DMS114 treated with DMSO at 0.1 percent for 48 hours (cell line): ENCODE results near the gene ANKRD31.
"Not testable (repeated sequence)": the region's sequence is repeated elsewhere in the genome, so short reads cannot be mapped to it uniquely, and the experiment has no call there.

Experiments used
- DNase-seq: peaks from one replicate; lab custom pipeline; 2025; ENCODE audit not compliant: unreplicated experiment; lab: John Stamatoyannopoulos, UW

Gene ANKRD31, protein sequence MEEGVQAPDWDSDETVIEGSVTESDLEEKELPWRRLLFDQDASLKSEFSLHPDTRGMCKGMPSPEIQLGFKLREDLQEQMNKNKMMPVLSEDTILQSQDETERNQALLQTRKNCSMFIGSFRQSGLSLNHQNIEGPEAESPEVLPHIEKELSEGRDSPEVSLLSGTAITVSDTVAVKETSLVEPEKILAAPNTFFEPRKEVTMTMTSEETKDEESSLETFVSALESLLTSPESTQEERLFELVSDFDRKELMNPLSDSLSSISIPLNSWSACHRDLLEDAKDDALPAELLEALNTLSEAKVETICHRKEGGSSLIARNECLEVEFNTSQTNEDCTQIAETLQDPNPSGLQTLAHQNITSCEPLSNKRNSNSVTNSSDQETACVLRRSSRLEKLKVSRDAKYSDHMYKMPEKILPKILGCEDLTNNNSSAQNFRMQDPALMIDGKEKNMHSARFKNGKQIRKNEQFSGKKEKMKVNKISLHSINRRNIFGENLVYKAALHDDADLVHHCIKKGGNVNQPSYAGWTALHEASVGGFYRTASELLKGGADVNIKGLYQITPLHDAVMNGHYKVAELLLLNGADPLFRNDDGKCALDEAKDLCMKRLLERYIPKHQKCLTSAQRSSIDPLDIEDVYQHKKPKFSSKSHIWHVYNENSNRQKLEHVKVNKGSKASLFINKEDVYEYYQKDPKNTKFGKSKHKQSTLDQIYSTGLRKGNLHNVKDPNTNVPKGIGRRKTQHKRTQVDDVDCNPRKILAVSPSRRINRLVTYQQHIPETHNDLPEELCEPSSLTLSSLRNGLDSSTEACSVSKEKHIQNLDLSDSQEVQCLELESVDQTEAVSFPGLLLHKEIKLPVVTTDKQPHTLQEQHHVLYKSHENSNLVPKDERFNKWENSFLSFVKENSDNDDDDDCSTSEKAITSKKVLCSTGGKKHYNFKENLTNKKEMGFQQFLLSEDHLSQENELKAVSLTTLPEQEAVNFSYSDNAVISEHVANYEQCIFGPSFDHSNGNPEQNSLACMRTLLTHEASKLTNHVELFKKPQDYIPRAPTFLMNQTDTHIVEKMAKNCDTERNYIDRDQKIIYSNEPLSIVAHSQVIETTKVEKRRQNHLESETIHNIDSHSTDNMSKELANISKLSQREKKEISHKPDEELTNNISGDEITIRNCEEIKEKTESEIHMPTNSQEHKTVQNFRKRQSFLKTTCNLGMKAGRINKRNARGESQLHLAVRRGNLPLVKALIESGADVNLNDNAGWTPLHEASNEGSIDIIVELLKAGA (N-terminal part only)

DNA sequence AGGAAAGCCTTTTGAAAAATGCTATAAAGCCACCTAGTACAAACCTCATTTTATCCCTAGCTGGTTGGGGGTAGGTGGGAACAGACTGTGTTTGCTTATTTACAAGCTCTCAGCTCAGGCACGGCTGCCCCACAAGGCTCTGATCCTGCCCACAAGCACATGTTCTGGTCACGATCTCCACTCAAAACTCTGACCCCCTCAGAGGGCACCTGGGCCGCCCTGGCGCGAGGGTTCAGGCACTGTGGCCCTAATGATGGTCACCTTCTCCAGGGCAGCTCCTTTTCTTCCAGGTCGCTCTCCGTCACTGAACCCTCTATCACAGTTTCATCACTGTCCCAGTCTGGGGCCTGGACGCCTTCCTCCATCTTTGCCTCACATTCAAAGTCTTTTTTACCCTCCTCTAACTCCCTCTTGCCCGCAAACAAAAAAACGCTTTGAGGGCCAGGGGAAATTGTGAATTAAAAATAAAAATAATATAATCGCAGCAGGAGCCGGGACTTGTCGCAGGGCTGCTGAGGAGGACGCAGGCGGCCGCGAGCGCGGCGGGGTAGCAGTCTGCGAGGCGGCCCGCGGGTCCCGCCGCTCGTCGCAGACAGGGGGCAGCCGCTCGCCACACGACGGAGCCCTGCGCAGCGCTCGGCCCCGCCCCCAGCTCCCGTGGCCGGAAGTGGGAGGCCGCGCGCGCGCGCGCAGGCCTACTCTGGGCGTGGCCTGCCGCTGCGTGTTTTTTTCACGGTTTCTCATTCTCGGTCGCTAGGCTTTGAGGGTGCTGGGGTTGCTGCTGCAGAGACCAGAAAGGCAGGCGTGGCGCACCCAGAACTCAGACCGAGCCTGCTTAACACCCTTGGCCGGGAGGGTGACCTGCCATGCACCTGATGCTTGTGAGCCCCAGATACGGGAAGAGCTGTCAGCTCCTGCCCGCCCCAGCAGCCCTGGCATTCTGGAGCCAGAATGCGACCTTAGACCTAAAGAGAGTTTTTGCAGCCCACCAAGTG, at the start of gene ANKRD31:
TSS of gene ANKRD31 (minus strand) at position 557 of the 995 bp plus-strand sequence. CDS start at position 365, 192 bp downstream.
- peak; percentile 53 for DNase-seq

DNA sequence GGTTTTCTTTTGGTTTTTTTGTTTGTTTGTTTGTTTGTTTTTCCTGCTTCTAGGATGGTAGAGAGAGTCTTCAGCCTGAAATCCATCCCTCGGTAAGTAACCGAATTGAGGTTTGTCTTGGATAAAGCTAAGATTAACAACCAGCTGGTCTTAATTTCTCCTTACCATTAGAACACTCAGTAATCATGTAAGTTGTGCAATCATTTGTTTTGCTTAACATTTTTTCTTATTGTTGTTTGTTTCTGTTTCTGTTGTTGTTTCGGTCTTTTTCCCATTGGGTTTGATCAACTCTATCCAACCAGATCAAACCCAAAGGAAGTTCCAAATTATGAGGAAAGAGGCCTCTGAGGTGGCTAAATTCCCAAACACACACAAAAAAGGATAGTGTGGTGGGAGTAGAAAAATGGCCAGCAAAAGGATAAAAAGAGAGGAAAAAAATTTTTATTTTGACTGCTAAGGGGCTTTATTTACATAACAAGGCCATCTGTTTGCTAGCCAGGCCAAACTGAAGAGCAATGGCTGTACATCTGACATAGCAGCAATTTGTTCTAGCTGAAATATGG, 49.6 kb upstream of the ANKRD31 start:
- no peak for DNase-seq

DNA sequence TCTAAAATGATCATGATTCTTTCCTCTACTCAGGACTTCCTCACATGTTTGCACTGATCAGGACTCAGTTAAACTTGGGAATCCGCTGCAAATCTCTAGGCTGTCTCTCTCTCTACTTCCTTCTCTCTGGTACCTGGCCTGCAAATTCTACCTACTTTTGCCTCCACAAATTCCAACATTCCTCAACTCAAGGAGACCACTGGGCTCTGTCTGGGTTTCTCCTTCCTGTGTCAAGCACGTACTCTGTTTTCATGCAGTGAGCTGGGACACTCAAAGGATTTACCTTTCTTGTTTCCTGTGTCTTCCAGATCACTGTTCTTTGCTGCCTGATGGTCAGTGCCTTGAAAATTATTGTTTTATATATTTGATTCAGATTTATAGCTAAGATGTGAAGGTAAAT, 45.9 kb upstream of the ANKRD31 start:
- DNase-seq, result no peak

DNA sequence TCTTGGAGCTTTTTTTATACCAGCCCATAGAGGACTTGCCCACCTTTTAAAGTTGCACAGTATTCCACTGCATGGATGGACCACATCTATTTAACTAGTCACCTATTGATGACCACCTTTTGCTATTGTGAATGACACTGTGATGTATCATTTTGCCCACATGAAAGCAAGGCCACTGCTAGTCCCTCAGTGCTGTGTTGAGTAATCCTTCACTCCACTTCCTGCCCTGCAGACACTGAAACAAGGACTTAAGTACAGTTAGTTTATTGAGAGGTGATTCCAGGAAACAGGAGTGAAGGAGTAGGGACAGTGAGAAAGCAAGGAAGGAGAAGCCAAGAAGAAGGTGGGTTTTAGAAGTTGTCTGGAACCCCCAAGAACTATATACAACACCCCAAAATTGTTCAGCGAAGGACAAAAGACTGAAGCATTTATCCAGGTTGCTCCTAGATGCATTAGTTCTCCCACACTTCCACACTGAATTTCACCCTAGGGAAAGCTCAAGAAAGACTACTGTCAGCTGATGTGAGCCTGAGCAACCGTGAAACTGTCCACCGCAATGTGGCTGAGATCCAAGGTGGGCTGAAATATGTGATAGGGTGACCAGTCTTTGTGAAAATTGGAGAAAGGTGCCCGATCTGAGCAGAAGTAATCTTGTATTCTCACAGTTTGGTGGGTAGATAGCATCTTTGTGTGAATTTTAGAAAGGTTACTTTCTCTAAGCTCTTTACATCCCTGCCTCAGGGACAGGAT, 45.2 kb upstream of the ANKRD31 start:
- no peak for DNase-seq

DNA sequence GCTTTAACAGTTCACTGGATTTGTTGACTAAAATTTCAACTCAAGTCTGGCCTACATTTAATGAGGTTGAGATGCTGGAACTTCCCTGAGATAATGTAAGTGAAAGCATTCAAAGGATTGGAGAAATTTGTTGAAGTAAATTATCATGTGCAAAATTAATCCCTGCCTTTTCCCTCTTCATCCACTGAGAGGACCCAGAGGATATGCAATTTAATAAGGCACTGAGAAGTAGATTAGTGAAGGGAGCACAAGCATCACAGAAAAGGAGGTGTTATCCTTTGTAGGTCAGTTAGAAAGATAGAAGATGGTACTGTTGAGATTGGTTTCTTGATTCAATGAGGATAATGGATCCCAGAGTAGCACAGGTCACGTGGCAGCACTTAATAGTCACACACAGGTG, 42.6 kb upstream of the ANKRD31 start:
- no peak for DNase-seq

DNA sequence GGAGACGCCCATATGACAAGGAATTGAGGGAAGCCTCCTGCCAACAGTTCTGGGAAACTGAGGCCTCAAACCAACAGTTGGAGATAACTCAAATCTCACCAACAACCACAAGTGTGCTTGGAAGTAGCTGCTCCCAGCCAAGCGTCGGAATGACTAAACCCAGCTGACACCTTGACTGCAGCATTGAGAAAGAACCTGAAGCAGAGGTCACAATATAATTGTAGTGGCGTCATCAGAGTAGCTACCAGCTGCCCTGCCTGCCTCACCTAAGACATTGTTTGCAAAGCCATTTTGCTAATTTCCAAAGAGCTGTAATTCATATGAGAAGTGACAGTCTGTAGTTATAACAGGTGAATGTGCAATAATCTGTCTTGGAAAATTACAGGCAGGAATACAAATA, 40.8 kb upstream of the ANKRD31 start:
- DNase-seq, result no peak

DNA sequence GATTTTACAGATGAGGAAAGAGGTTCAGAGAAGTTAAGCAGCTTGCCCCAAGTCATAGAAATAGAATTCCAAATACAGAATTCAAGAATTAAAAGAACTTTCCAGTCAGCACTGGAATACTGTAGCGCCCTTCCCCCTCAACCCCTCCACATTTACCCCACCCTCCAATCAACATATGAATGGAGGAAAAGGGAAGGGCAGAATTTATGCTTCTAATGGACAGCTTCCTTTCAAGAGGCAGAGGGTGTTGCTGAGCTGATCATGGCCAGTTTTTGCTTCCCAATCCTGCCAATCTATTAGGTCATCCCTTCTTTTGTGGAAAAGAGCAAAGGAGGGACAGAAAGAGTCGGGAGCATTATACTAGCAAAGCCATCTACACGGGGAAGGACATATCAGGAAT, 39.1 kb upstream of the ANKRD31 start:
- DNase-seq, result no peak

DNA sequence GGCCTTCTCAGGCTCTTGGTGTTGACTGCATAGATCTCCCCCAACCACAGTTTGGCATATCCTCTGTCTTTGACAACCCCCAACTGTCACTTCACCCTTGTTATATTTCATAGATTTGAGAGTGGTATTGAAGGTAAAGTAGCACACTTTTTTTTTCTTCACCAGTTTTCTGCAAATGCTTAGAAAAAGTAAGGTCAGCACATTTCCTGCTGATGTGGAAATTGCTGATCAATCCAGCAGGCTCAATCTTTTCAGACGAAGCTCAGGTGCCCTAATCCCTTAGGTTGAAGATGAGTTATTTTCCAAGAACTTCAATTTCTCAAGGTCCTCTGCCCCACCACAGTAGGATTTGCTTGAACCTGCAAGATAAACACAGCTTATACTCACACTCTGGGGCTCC, 38.5 kb upstream of the ANKRD31 start:
- DNase-seq, result no peak

DNA sequence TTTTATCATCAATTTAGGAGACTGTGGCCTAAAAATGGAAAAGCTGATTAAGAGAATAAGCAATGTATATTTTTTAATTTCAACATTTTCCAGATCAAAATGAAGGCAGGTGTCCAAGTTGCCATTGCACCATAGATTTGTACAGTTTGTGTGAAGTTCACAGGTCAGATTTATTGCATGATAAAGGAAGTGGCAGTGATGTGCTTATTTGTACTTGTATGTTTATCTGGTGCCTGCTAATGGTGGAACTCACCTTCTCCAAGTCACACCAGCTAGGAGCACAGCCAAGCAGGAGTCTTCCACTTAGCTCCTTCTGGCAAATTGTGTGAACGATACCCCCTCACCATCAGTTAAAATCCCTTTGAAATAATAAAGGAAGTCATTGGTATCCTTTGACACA, 37.8 kb upstream of the ANKRD31 start:
- DNase-seq, result no peak

DNA sequence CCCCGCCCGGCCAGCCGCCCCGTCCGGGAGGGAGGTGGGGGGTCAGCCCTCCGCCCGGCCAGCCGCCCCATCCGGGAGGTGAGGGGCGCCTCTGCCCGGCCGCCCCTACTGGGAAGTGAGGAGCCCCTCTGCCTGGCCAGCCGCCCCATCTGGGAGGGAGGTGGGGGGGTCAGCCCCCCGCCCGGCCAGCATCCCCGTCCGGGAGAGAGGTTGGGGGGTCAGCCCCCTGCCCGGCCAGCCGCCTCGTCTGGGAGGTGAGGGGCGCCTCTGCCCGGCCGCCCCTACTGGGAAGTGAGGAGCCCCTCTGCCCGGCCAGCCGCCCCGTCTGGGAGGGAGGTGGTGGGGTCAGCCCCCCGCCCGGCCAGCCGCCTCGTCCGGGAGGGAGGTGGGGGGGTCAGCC, 33.9 kb upstream of the ANKRD31 start:
- DNase-seq, result not testable (repeated sequence)

DNA sequence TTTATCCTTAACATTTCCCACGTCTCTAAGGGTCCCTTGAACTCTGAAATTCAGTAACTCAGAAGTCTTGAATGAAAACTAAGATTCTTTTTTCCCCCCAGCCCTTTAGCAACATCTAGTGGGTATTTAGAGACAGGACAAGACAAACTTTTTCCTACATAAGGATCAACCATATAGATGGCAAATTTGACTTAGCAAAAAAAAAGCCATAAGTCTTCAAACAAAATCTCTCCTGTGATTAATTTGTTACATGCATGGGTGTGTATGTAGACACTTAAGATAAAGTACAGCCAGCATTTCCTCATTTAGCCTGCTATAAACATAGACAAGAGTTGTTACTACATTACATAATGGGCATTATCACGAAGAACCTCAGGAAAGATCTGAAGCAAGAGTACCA, 29.1 kb upstream of the ANKRD31 start:
- peak; percentile 67 for DNase-seq

DNA sequence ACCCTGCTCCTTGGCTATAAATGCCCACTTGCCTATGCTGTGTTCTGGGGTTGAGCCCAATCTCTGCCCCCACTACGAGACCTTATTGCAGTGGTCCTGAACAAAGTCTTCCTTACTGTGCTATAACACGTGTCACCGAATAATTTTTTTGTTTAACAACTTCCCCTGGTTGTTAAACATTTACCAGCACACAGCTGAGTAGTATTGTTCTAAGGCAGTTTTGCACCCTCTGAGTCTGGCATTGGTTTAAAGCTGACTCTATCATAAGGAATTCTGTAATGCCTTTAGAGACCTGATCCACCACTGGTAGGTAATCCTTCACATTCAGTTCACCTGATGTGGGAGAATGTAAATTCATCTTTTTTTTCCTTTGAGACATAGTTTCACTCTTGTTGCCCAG, 25.6 kb upstream of the ANKRD31 start:
- DNase-seq, result no peak

DNA sequence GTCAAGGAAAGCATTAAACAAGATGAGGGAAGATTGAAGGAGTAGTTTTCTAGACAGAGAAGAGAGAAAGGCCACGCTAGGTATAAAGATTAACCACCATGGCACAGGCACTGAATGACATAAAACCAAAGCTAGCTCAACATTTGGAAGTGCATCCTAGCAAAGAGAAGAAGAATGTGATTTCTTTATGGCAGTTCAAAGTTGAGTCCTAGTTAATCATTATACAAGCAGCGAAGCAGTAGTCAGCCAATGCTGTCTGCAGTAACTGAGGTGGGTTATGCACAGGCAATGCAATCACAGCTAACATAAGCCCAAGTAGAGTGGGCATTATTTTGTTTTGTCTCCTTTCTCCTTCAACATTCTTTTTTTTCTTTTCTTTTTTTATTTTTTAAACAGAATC, 24.0 kb upstream of the ANKRD31 start:
- no peak for DNase-seq

DNA sequence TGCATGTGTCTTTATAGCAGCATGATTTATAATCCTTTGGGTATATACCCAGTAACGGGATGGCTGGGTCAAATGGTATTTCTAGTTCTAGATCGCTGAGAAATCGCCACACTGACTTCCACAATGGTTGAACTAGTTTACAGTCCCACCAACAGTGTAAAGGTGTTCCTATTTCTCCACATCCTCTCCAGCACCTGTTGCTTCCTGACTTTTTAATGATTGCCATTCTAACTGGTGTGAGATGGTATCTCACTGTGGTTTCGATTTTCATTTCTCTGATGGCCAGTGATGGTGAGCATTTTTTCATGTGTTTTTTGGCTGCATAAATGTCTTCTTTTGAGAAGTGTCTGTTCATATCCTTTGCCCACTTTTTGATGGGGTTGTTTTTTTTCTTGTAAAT, 13.8 kb upstream of the ANKRD31 start:
- not testable (repeated sequence) for DNase-seq

DNA sequence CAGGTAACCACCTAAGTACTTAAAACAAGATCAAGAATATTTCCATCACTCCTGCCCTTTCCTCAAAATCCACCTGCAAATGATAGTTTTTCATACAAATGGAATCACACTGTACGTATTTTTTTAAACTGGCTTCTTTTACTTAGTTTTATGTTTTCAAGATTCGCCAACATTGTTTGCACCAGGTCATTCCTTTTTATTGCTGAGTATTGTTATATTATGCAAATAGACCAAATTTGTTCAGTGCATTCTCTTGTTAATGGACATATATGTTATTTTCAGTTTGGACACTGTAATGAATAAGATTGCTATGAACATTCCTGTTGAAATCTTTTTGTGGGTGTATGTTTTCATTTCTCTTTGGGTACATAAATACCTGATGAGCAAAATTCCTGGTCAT, 8.3 kb upstream of the ANKRD31 start:
- DNase-seq, result no peak

DNA sequence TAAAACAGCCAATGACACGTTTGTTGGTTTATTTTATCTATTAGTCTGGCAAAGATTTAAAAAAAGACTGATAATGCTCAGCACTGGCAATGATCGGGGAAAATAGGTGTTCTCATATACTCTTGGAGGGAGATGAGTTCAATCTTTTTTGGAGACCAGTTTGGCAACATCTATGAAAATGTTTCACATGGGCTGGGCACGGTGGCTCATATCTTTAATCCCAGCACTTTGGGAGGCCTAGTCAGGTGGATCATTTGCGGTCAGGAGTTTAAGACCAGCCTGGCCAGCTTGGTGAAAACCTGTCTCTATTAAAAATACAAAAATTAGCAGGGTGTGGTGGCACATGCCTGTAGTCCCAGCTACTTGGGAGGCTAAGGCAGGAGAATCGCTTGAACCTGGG, 6.8 kb upstream of the ANKRD31 start:
- DNase-seq, result no peak

DNA sequence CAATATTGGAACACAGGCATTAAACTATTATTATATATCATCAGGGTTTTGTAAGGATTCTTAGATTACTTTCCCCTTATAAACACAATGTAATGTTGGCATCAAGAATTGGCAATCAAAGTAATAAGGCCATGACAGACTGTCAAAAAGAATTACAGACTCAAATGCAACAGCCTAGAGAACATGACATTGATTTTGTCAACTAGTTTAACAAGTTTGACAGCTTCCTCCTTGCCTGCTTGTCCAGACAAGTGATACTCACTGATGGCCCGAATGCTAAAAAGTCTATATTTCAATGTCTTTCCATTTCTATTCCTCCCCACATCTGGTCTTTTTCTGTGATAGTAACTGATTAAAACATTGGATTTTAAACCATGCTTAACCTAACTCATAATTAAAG, 6.4 kb upstream of the ANKRD31 start:
- DNase-seq, result no peak

DNA sequence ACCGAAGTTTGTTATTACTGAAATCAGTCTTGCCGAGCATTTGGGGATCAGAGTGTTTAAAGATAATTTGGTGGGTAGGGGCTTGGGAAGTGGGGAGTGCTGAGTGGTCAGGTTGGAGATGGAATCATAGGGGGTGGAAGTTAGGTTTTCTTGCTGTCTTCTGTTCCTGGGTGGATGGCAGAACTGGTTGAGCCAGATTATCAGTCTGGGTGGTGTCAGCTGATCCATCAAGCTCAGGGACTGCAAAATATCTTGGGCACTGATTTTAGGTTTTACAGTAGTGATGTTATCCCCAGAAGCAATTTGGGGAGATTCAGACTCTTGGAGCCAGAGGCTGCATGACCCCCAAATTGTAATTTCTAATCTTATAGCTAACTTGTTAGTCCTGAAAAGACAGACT, 5.4 kb upstream of the ANKRD31 start:
- DNase-seq, result no peak

DNA sequence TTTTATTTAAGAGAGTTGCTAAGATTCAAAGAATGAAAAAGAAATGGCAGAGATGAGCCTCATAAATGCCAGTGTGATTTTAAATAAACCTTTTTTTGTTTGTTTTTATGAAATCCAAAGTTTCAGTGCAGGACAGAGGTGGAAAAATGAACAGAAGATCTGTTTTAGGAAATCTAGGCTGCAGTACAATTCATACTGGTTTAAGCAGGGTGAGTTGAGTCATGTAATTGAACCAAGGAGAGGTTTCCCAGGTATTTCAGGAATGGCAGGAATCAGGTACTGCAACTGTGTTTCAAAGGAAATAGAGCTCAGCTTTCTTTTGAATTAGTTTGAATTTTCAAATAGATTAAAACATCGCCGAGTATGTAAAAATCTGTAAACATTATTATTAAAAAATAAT, 3.0 kb upstream of the ANKRD31 start:
- DNase-seq, result no peak
